ENCODE results near the gene GABBR2.
"Not testable (repeated sequence)": the region's sequence is repeated elsewhere in the genome, so short reads cannot be mapped to it uniquely, and the experiment has no call there.

GABBR2 gene

DNA sequence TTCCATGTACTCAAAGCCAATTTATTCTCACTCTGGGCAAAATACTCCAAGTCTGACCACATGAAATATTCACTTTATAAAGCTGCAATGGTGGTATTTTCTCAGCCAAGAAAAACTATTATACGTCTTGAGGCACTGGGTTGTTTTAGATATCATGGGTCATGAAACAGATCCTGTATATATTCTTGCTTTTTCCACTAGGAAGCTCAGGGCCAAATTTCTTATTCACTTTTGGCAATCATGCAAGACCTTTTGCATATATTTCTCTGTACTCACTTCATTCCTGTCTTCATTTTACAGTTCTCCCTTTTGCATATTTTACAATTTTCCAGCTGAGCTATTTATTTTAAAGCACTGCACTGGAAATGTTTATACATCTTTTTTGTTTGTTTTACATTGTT, 49.8 kb downstream of the GABBR2 start:
- H3K9ac ChIP-seq (ENCODE audit: low read length), result no peak overlapping the region

DNA sequence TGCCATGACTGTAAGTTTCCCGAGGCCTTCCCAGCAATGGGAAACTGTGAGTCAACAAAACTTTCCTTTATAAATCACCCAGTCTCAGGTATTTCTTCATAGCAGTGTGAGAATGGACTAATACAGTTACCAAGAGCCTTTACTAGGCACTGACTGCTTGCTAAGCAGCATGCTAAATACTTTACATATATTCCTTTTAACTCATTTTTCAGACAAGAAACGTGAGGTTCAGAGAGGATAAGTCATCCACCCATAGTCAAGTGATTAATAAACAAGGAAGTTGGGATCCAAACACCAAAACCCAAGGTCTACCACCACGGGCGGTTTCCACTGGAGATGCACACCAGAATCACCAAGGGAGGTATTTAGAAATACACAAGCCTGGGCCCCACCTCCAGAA, 50.8 kb downstream of the GABBR2 start:
- Histone ChIP-seq H2AFZ (ENCODE audit: low read length) (no peak overlapping the region), H3F3A (ENCODE audit: insufficient read depth, low read length) (no peaks in the 10 kb centered on the region), H3K27me3 (replicated peaks; ENCODE audit: insufficient read depth, low read length) (no peaks in the 10 kb centered on the region), H3K9me3 (replicated peaks; ENCODE audit: insufficient read depth, low read length) (no peaks in the 10 kb centered on the region), H3K4me2 (ENCODE audit: low read depth, low read length) (no peak overlapping the region), H3K79me2 (ENCODE audit: low read length) (no peaks in the 10 kb centered on the region), H3K36me3 (replicated peaks; ENCODE audit: insufficient read depth, low read length) (no peaks in the 10 kb centered on the region), H3K27ac (ENCODE audit: low read length) (no peak overlapping the region), H3K9me2 (replicated peaks; ENCODE audit: insufficient read depth, low read length) (no peaks in the 10 kb centered on the region), H4K20me1 (ENCODE audit: insufficient read depth, low read length) (no peaks in the 10 kb centered on the region), H3K9ac (ENCODE audit: low read length) (no peak overlapping the region), H3K4me1 (ENCODE audit: low read length) (no peaks in the 10 kb centered on the region), H3K4me3 (ENCODE audit: low read length) (no peak overlapping the region)
- no peak for TF ChIP-seq EZH2 (optimal IDR thresholded peaks at IDR 0.05; ENCODE audit: low read depth, low read length)
- TF ChIP-seq, protein P1, sequence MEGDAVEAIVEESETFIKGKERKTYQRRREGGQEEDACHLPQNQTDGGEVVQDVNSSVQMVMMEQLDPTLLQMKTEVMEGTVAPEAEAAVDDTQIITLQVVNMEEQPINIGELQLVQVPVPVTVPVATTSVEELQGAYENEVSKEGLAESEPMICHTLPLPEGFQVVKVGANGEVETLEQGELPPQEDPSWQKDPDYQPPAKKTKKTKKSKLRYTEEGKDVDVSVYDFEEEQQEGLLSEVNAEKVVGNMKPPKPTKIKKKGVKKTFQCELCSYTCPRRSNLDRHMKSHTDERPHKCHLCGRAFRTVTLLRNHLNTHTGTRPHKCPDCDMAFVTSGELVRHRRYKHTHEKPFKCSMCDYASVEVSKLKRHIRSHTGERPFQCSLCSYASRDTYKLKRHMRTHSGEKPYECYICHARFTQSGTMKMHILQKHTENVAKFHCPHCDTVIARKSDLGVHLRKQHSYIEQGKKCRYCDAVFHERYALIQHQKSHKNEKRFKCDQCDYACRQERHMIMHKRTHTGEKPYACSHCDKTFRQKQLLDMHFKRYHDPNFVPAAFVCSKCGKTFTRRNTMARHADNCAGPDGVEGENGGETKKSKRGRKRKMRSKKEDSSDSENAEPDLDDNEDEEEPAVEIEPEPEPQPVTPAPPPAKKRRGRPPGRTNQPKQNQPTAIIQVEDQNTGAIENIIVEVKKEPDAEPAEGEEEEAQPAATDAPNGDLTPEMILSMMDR (IDR thresholded peaks at IDR 0.05; ENCODE audit: low read length), result no peak
- TF ChIP-seq EZH2phosphoT487 (IDR thresholded peaks at IDR 0.05; ENCODE audit: low read length), result no peak
- DNase-seq, result no peak

More for the DNA sequence above, 49.8 kb downstream of the GABBR2 start:
- H3K9me3 ChIP-seq (replicated peaks; ENCODE audit: insufficient read depth, low read length), result no peaks in the 10 kb centered on the region
- H3K4me1 ChIP-seq (ENCODE audit: low read length), result no peaks in the 10 kb centered on the region
- no peak overlapping the region for H3K4me3 ChIP-seq (ENCODE audit: low read length)
- no peaks in the 10 kb centered on the region for H4K20me1 ChIP-seq (ENCODE audit: insufficient read depth, low read length)
- no peaks in the 10 kb centered on the region for H3K79me2 ChIP-seq (ENCODE audit: low read length)
- no peak for DNase-seq
- TF ChIP-seq EZH2 (optimal IDR thresholded peaks at IDR 0.05; ENCODE audit: low read depth, low read length) (no peak), EZH2phosphoT487 (IDR thresholded peaks at IDR 0.05; ENCODE audit: low read length) (no peak)
- TF ChIP-seq, protein P1 (IDR thresholded peaks at IDR 0.05; ENCODE audit: low read length), result no peak
- no peaks in the 10 kb centered on the region for H3K36me3 ChIP-seq (replicated peaks; ENCODE audit: insufficient read depth, low read length)
- H3K27ac ChIP-seq (ENCODE audit: low read length), result no peak overlapping the region
- H3K9me2 ChIP-seq (replicated peaks; ENCODE audit: insufficient read depth, low read length), result no peaks in the 10 kb centered on the region
- H3K27me3 ChIP-seq (replicated peaks; ENCODE audit: insufficient read depth, low read length), result no peaks in the 10 kb centered on the region
- H3K4me2 ChIP-seq (ENCODE audit: low read depth, low read length), result no peak overlapping the region
- no peaks in the 10 kb centered on the region for H3F3A ChIP-seq (ENCODE audit: insufficient read depth, low read length)
- H2AFZ ChIP-seq (ENCODE audit: low read length), result no peak overlapping the region

DNA sequence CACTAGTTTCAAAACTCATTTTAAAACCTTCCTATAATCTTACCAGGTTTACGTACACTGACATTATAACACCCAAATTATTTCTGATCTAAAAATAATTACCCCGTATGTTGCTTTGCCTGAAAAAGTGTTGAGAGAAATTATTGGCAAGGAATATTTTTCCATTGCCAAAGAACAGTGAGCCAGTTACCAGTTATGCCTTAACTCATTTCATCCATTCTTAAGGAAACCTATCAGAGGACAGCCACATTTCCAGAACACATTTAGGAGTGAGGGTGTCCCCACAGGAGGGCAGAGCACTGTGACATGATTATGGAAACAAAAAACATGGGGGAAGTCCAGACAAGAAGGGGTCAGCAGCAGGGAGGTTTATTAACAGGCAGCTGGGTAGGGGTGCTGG, 52.2 kb downstream of the GABBR2 start:
- H3K4me1 ChIP-seq (ENCODE audit: low read length), result no peaks in the 10 kb centered on the region
- TF ChIP-seq, protein P1 (IDR thresholded peaks at IDR 0.05; ENCODE audit: low read length), result no peak
- TF ChIP-seq EZH2phosphoT487 (IDR thresholded peaks at IDR 0.05; ENCODE audit: low read length) (no peak), EZH2 (optimal IDR thresholded peaks at IDR 0.05; ENCODE audit: low read depth, low read length) (no peak)
- H3K9me2 ChIP-seq (replicated peaks; ENCODE audit: insufficient read depth, low read length), result no peaks in the 10 kb centered on the region
- no peaks in the 10 kb centered on the region for H4K20me1 ChIP-seq (ENCODE audit: insufficient read depth, low read length)
- no peak overlapping the region for H2AFZ ChIP-seq (ENCODE audit: low read length)
- no peak overlapping the region for H3K4me3 ChIP-seq (ENCODE audit: low read length)
- H3K36me3 ChIP-seq (replicated peaks; ENCODE audit: insufficient read depth, low read length), result no peaks in the 10 kb centered on the region
- no peak overlapping the region for H3K9ac ChIP-seq (ENCODE audit: low read length)
- H3K27ac ChIP-seq (ENCODE audit: low read length), result no peak overlapping the region
- DNase-seq, result no peak
- no peak overlapping the region for H3K4me2 ChIP-seq (ENCODE audit: low read depth, low read length)
- no peaks in the 10 kb centered on the region for H3K27me3 ChIP-seq (replicated peaks; ENCODE audit: insufficient read depth, low read length)
- no peaks in the 10 kb centered on the region for H3K79me2 ChIP-seq (ENCODE audit: low read length)
- no peaks in the 10 kb centered on the region for H3F3A ChIP-seq (ENCODE audit: insufficient read depth, low read length)
- no peaks in the 10 kb centered on the region for H3K9me3 ChIP-seq (replicated peaks; ENCODE audit: insufficient read depth, low read length)

DNA sequence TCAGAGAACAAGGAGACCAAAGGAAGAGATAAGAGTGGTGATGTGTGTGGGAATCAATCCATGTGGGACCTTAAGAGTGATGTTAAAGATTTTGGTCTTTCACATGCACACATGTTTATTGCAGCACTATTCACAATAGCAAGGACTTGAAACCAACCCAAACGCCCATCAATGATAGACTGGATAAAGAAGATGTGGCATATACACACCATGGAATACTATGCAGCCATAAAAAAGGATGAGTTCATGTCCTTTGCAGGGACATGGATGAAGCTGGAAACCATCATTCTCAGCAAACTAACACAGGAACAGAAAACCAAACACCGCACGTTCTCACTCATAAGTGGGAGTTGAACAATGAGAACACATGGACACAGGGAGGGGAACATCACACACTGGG, 53.3 kb downstream of the GABBR2 start:
- H3F3A ChIP-seq (ENCODE audit: insufficient read depth, low read length); H3K9me3 ChIP-seq (replicated peaks; ENCODE audit: insufficient read depth, low read length); H2AFZ ChIP-seq (ENCODE audit: low read length); DNase-seq; H3K4me3 ChIP-seq (ENCODE audit: low read length); H3K36me3 ChIP-seq (replicated peaks; ENCODE audit: insufficient read depth, low read length); H3K9me2 ChIP-seq (replicated peaks; ENCODE audit: insufficient read depth, low read length); H3K4me1 ChIP-seq (ENCODE audit: low read length); H3K27ac ChIP-seq (ENCODE audit: low read length); H3K4me2 ChIP-seq (ENCODE audit: low read depth, low read length); H3K27me3 ChIP-seq (replicated peaks; ENCODE audit: insufficient read depth, low read length); H4K20me1 ChIP-seq (ENCODE audit: insufficient read depth, low read length); H3K9ac ChIP-seq (ENCODE audit: low read length); H3K79me2 ChIP-seq (ENCODE audit: low read length): not testable (repeated sequence)

Measured in MM.1S (cell line).